ENCODE measurements around the gene ARHGAP40. TPM values are rescaled to one million over a fixed set of nuclear protein-coding genes. Genes with fewer than 3 reads are reported as not detected.

ARHGAP40 gene
- total and polyA plus RNA-seq, 9 of the 15 experiments (the other 6 are each of a cell fraction or from before 2014, with no cell fraction given), result not detected

DNA sequence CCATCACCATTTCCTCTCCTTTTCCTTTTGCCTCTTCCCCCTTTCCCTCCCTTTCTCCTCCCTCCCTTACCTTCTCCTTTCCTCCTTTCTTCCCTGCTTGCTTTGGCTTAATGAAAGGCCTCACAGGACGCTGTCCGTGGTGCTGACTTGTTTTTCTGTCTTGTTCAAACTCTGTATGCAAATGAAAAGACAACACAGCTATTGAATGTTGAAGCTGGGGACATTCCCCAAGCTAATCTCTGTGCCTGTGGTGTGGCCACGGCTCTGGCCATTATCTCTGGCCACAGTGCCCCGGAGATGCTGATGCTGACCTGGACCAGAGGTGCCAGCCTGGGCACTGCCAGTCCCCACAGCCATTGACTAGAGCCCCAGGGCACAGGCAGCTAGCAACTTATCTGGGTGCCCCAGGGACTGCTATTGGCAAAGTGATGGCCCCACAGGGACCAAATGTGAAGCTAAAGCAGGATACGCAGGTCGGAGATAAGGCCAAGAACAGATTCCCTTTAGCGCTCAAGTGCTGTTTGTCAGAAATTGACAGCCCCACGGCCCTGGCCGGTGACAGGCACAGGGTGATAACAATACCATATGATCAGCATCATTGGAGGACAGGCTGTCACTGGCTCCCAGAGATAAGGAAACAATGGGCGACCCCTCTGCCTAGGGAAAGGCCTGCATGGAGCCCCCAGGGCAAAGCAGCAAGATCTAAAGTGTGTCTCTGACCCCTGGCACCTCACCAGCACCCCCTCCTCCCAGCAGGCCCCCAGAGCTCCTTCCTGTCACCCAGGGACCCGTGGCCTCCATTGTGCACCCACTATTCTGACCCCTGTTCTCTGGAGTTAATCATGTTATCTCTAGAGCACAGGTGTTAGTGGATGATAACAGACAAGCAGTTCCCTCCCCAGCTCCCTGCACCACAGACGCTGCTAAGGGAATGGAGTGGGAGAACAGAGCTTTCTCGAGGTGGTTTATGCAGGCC lies 91.1 kb downstream of the ARHGAP40 start (continued):
- TF ChIP-seq, protein P1, sequence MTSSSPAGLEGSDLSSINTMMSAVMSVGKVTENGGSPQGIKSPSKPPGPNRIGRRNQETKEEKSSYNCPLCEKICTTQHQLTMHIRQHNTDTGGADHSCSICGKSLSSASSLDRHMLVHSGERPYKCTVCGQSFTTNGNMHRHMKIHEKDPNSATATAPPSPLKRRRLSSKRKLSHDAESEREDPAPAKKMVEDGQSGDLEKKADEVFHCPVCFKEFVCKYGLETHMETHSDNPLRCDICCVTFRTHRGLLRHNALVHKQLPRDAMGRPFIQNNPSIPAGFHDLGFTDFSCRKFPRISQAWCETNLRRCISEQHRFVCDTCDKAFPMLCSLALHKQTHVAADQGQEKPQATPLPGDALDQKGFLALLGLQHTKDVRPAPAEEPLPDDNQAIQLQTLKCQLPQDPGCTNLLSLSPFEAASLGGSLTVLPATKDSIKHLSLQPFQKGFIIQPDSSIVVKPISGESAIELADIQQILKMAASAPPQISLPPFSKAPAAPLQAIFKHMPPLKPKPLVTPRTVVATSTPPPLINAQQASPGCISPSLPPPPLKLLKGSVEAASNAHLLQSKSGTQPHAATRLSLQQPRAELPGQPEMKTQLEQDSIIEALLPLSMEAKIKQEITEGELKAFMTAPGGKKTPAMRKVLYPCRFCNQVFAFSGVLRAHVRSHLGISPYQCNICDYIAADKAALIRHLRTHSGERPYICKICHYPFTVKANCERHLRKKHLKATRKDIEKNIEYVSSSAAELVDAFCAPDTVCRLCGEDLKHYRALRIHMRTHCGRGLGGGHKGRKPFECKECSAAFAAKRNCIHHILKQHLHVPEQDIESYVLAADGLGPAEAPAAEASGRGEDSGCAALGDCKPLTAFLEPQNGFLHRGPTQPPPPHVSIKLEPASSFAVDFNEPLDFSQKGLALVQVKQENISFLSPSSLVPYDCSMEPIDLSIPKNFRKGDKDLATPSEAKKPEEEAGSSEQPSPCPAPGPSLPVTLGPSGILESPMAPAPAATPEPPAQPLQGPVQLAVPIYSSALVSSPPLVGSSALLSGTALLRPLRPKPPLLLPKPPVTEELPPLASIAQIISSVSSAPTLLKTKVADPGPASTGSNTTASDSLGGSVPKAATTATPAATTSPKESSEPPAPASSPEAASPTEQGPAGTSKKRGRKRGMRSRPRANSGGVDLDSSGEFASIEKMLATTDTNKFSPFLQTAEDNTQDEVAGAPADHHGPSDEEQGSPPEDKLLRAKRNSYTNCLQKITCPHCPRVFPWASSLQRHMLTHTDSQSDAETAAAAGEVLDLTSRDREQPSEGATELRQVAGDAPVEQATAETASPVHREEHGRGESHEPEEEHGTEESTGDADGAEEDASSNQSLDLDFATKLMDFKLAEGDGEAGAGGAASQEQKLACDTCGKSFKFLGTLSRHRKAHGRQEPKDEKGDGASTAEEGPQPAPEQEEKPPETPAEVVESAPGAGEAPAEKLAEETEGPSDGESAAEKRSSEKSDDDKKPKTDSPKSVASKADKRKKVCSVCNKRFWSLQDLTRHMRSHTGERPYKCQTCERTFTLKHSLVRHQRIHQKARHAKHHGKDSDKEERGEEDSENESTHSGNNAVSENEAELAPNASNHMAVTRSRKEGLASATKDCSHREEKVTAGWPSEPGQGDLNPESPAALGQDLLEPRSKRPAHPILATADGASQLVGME (CRISPR knock-in tag; IDR thresholded peaks at IDR 0.05), result no peak
- TF ChIP-seq NFE2L1 (tag; IDR thresholded peaks at IDR 0.05; ENCODE audit: borderline replicate concordance, low read depth) (no peak), ZNF561 (CRISPR knock-in tag; conservative IDR thresholded peaks at IDR 0.05) (no peak), ZNF41 (CRISPR knock-in tag; conservative IDR thresholded peaks at IDR 0.05) (no peak), TFAM (CRISPR knock-in tag; conservative IDR thresholded peaks at IDR 0.05) (no peak), NR1H2 (CRISPR knock-in tag; IDR thresholded peaks at IDR 0.05) (no peak), U2AF2 (optimal IDR thresholded peaks at IDR 0.05; ENCODE audit: low read depth, low read length) (no peak), ZNF253 (CRISPR knock-in tag; conservative IDR thresholded peaks at IDR 0.05) (no peak), TAF15 (IDR thresholded peaks at IDR 0.05; ENCODE audit: low read depth, low read length) (no peak), ZNF311 (CRISPR knock-in tag; IDR thresholded peaks at IDR 0.05) (peak; percentile 49; the same call in 1 of the 2 replicates), MCM5 (IDR thresholded peaks at IDR 0.05; ENCODE audit: low read depth) (no peak), CHCHD3 (CRISPR knock-in tag; IDR thresholded peaks at IDR 0.05) (no peak), ZNF431 (CRISPR knock-in tag; IDR thresholded peaks at IDR 0.05) (no peak), SMC3 (conservative IDR thresholded peaks at IDR 0.05; ENCODE audit: insufficient read depth, low read depth, low read length) (no peak)
- TF ChIP-seq, protein P2, sequence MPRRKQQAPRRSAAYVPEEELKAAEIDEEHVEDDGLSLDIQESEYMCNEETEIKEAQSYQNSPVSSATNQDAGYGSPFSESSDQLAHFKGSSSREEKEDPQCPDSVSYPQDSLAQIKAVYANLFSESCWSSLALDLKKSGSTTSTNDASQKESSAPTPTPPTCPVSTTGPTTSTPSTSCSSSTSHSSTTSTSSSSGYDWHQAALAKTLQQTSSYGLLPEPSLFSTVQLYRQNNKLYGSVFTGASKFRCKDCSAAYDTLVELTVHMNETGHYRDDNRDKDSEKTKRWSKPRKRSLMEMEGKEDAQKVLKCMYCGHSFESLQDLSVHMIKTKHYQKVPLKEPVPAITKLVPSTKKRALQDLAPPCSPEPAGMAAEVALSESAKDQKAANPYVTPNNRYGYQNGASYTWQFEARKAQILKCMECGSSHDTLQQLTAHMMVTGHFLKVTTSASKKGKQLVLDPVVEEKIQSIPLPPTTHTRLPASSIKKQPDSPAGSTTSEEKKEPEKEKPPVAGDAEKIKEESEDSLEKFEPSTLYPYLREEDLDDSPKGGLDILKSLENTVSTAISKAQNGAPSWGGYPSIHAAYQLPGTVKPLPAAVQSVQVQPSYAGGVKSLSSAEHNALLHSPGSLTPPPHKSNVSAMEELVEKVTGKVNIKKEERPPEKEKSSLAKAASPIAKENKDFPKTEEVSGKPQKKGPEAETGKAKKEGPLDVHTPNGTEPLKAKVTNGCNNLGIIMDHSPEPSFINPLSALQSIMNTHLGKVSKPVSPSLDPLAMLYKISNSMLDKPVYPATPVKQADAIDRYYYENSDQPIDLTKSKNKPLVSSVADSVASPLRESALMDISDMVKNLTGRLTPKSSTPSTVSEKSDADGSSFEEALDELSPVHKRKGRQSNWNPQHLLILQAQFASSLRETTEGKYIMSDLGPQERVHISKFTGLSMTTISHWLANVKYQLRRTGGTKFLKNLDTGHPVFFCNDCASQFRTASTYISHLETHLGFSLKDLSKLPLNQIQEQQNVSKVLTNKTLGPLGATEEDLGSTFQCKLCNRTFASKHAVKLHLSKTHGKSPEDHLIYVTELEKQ (CRISPR knock-in tag; IDR thresholded peaks at IDR 0.05), result no peak
- TF ChIP-seq, protein P3, sequence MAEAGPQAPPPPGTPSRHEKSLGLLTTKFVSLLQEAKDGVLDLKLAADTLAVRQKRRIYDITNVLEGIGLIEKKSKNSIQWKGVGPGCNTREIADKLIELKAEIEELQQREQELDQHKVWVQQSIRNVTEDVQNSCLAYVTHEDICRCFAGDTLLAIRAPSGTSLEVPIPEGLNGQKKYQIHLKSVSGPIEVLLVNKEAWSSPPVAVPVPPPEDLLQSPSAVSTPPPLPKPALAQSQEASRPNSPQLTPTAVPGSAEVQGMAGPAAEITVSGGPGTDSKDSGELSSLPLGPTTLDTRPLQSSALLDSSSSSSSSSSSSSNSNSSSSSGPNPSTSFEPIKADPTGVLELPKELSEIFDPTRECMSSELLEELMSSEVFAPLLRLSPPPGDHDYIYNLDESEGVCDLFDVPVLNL (CRISPR knock-in tag; IDR thresholded peaks at IDR 0.05; ENCODE audit: low read depth), result peak; percentile 72; the same call in 1 of the 2 replicates

All from K562 (cell line).